ENCODE results near the gene GNAT3. TPM values are rescaled to one million over a fixed set of nuclear protein-coding genes. Genes with fewer than 3 reads are reported as not detected.

Gene GNAT3
- total RNA-seq, 1 donor from 2014 or later: not detected

DNA sequence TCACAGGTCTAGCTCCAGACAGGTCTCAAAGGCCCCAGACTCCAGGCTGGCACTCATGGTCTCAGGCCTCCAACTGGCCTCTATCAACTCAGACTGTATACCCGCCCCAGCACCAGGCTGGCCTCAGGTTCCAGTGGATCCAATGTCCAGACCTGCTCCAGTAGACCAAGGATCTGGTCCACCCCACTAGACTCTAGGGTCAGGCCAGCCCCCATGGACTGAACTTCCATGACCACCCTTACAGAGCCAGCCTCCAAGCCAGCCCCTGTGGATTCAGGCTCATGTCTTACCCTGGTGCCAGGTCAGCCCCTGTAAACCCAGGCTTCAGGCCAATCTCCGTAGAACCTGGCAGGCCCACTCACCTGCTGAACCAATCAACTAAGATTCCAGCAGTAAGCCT lies 16.8 kb upstream of the GNAT3 start:
- no peak for DNase-seq (ENCODE audit: low read depth)
- H3K4me3 ChIP-seq (ENCODE audit: low read depth, low read length): no peak overlapping the region
- TF ChIP-seq, protein P1, sequence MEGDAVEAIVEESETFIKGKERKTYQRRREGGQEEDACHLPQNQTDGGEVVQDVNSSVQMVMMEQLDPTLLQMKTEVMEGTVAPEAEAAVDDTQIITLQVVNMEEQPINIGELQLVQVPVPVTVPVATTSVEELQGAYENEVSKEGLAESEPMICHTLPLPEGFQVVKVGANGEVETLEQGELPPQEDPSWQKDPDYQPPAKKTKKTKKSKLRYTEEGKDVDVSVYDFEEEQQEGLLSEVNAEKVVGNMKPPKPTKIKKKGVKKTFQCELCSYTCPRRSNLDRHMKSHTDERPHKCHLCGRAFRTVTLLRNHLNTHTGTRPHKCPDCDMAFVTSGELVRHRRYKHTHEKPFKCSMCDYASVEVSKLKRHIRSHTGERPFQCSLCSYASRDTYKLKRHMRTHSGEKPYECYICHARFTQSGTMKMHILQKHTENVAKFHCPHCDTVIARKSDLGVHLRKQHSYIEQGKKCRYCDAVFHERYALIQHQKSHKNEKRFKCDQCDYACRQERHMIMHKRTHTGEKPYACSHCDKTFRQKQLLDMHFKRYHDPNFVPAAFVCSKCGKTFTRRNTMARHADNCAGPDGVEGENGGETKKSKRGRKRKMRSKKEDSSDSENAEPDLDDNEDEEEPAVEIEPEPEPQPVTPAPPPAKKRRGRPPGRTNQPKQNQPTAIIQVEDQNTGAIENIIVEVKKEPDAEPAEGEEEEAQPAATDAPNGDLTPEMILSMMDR (conservative IDR thresholded peaks at IDR 0.05; ENCODE audit: low read depth, low read length): no peak

DNA sequence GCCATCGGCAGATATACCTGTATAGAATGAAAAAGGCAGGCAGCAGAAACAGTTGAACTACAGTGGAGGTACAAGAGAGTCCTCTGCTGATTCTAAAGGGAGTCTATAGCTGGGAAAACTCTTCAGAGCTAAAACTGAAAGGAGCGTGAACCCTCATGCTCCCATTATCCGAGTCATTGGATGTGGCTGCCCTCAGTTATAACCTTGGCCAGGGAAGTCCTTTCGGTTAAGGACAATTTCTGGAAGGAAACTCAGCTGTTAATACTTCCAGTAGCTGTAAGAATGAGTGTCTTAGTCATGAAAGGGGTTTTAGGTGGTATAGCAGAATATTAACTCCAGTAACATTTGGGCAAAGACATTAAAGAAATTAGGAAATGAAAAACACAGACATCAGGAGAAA lies 14.6 kb upstream of the GNAT3 start:
- TF ChIP-seq, protein P1 (conservative IDR thresholded peaks at IDR 0.05; ENCODE audit: low read depth, low read length): no peak
- H3K4me3 ChIP-seq (ENCODE audit: low read depth, low read length): no peak overlapping the region
- no peak for DNase-seq (ENCODE audit: low read depth)

DNA sequence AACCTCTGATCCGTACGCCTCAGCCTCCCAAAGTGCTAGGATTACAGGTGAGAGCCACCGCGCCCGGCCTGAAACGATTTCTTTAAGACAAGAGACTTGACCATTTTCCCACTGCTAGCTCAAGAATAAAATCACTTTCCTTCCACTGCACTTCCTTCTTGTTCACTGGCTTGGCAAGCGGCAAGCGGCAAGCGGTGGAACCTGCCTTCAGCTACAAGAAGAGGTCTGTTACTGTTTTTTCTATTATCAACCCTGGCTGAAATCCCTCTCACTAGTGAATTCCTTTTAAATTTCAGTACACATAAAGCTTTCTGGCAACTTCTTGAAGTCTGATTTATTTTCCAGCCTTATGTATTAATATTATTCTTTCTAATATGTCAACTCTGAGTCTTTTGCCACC lies 12.8 kb upstream of the GNAT3 start:
- TF ChIP-seq, protein P1 (conservative IDR thresholded peaks at IDR 0.05; ENCODE audit: low read depth, low read length): no peak
- DNase-seq (ENCODE audit: low read depth): no peak
- H3K4me3 ChIP-seq (ENCODE audit: low read depth, low read length): no peak overlapping the region

DNA sequence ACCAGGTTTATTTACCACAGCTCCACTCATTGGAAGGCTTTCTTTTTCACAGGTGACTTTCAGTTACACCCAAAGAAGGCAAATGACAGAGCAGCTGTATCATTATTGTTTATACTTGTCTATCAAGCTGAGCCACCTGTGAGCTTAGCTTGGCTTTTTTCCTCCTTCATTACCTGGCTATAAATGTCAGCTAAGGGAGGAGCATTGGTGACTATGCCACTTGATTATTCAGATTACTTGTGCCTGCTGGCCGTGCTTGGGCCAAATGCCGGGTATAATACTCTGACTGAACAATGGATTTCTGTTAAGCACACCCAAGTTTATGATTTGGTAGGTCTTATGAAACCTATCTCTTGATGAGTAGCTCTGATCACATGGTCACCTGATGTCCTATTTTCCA lies 9.9 kb upstream of the GNAT3 start:
- DNase-seq (ENCODE audit: low read depth): no peak
- TF ChIP-seq, protein P1 (conservative IDR thresholded peaks at IDR 0.05; ENCODE audit: low read depth, low read length): no peak
- no peak overlapping the region for H3K4me3 ChIP-seq (ENCODE audit: low read depth, low read length)

DNA sequence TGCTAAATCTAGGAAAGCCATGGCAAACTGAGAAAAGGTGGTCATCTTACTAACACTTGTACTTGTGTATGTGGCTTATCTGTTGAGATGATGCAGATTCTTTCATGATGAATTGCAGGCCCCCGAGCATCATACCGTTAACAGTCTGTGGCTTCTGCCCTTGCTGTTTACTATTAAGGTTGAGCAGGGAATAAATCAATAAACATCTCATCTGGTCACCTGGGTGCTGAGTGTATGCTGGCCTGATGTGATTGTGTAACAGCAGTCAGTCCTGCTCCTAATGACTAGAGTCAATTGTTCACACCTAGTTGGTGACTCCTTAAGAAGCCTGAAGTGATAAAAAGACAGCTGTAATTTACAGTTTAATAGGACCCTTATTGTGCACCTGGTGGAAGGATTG lies 8.3 kb upstream of the GNAT3 start:
- no peak overlapping the region for H3K4me3 ChIP-seq (ENCODE audit: low read depth, low read length)
- TF ChIP-seq, protein P1 (conservative IDR thresholded peaks at IDR 0.05; ENCODE audit: low read depth, low read length): no peak
- no peak for DNase-seq (ENCODE audit: low read depth)

DNA sequence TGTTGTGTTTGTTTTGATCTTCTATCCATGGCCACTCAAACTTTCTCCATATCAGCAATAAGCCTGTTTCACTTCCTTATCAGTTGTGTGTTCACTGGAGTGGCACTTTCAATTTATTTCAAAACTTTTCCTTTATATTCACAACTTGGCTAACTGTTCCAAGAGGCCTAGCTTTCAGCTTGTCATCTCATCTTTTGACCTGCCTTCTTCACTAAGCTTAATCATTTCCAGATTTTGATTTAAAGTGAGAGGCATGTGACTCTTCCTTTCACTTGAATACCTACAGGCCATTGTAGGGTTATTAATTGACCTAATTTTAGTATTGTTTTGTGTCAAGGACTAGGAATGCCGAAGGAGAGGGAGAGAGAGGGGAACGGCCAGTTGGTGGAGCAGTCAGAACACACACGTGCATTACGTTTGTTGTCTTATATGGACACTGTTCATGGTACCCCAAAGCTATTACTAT lies 5.5 kb upstream of the GNAT3 start:
- TF ChIP-seq, protein P1 (conservative IDR thresholded peaks at IDR 0.05; ENCODE audit: low read depth, low read length): peak; percentile 28
- no peak overlapping the region for H3K4me3 ChIP-seq (ENCODE audit: low read depth, low read length)
- peak; percentile 58 for DNase-seq (ENCODE audit: low read depth)

DNA sequence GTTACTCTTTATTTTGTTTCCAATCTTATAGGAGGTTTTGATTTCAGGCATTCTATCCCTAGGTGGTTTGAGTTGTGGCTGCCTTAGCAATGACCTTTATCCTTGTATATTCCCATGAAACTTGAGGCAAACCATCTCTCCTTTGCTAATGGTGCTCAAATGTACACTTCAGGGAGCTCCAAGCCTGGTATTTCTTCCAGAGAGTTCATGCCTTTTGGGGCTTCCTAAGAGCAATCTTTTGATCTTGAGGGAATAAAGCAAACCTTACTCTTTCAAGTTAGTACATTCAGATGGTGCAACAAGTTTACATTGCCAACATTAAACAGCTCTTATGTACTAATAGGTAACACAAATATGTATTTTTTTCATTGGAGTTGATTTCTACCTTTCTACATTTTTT lies 3.4 kb upstream of the GNAT3 start:
- TF ChIP-seq, protein P1 (conservative IDR thresholded peaks at IDR 0.05; ENCODE audit: low read depth, low read length): no peak
- no peak overlapping the region for H3K4me3 ChIP-seq (ENCODE audit: low read depth, low read length)
- no peak for DNase-seq (ENCODE audit: low read depth)
